AG04449 (cell line): Measurements from ENCODE around the gene MXRA8.

Source experiments
- CTCF ChIA-PET: fragments of 350-600 bp; formaldehyde crosslinking; extraction: SDS; loops from one replicate; lab custom pipeline; 2021; ENCODE audit warnings: antibody characterized with exemption; lab: Yijun Ruan, JAX
- POLR2A ChIA-PET: fragments of 400-600, 350-600 bp; formaldehyde crosslinking; extraction: SDS; loops from one replicate; lab custom pipeline; 2020; ENCODE audit warnings: antibody characterized with exemption, inconsistent platforms; lab: Yijun Ruan, JAX
- DNase-seq: peaks from one replicate; pipeline ENCODE4 v3.0.0-alpha.2; 2010; ENCODE audit warnings: low read depth, low spot score
- H3K4me3 ChIP-seq: 2 replicates; pipeline ENCODE4 v1.5.1; 2011; ENCODE audit warnings: low read depth, mild to moderate bottlenecking, control low read depth, low read length
- CTCF ChIP-seq: IDR thresholded peaks from one replicate; pipeline ENCODE4 v1.5.1; 2011; ENCODE audit warnings: mild to moderate bottlenecking, moderate library complexity, low read length, control low read depth, inconsistent platforms; ENCODE audit not compliant: insufficient read depth; ENCODE audit errors: missing control alignments

MXRA8 gene

GRCh38 chr1:1333551-1334241, 24.7 kb downstream of the MXRA8 start:
- TF ChIP-seq CTCF, result no peak
- POLR2A ChIA-PET, result interaction anchor here (1.1 kb wide), 1 partner anchor 13 kb away, joined by 3 read pairs; no protein-coding TSS in a partner anchor
- no peak overlapping the region for H3K4me3 ChIP-seq
- CTCF ChIA-PET, result interaction anchor here (1.2 kb wide), 1 partner anchor 8 kb away, joined by 4 read pairs; no protein-coding TSS in a partner anchor
- DNase-seq, result no peak

GRCh38 chr1:1332774-1333480, 25.4 kb downstream of the MXRA8 start:
- no peak for TF ChIP-seq CTCF
- ChIA-PET CTCF (interaction anchor here (0.8 to 2.2 kb wide), 2 partner anchors 15 to 39 kb away, joined by 3 to 6 read pairs; no protein-coding TSS in a partner anchor), POLR2A (interaction anchor here (0.6 kb wide), 1 partner anchor 24 kb away, joined by 3 read pairs; no protein-coding TSS in a partner anchor)
- H3K4me3 ChIP-seq, result no peak overlapping the region
- no peak for DNase-seq

GRCh38 chr1:1332031-1332755, 26.2 kb downstream of the MXRA8 start:
- H3K4me3 ChIP-seq, result no peak overlapping the region
- no peak for DNase-seq
- ChIA-PET CTCF (interaction anchor here (0.8 to 2.2 kb wide), 2 partner anchors 16 to 39 kb away, joined by 3 to 6 read pairs; no protein-coding TSS in a partner anchor), POLR2A (interaction anchor here (0.6 kb wide), 1 partner anchor 23 kb away, joined by 3 read pairs; no protein-coding TSS in a partner anchor)
- no peak for TF ChIP-seq CTCF

GRCh38 chr1:1331068-1331965, 27.0 kb downstream of the MXRA8 start, which contains the start of gene TAS1R3:
TSS of gene TAS1R3 (plus strand) at chr1:1331280. CDS start at chr1:1331346, 66 bp downstream.
- H3K4me3 ChIP-seq, result no peak within 1 kb of the TSS
- ChIA-PET POLR2A (interaction anchor here (1.3 kb wide), 1 partner anchor 8 kb away, joined by 3 read pairs; no protein-coding TSS in a partner anchor), CTCF (interaction anchor here (1.1 to 2.2 kb wide), 2 partner anchors 17 to 41 kb away, joined by 4 to 6 read pairs; no protein-coding TSS in a partner anchor)
- TF ChIP-seq CTCF, result no peak
- DNase-seq, result no peak

- ChIA-PET POLR2A (interaction anchor here (1.3 kb wide), 1 partner anchor 9 kb away, joined by 3 read pairs; no protein-coding TSS in a partner anchor), CTCF (interaction anchor here (0.6 to 2.2 kb wide), 4 partner anchors 15 to 44 kb away, joined by 3 to 6 read pairs (median 4); no protein-coding TSS in a partner anchor)
- no peak overlapping the region for H3K4me3 ChIP-seq
- no peak for TF ChIP-seq CTCF
- no peak for DNase-seq
Observed at GRCh38 chr1:1330366-1331067, 27.8 kb downstream of the MXRA8 start.
